Neural progenitor cell (in vitro differentiated cells): Measurements from ENCODE around the gene PDE6A.

Source experiments
- EZH2 ChIP-seq: fragments of 200-600 bp; sonication (generic); IDR thresholded peaks from 2 replicates; pipeline ENCODE4 v1.6.1; 2017; ENCODE audit warnings: antibody characterized with exemption, mild to moderate bottlenecking, moderate library complexity
- EZH2phosphoT487 ChIP-seq: fragments of 200-600 bp; sonication (generic); IDR thresholded peaks from 2 replicates; pipeline ENCODE4 v1.6.1; 2017; ENCODE audit warnings: antibody characterized with exemption
- TF ChIP-seq, protein P1 (sequence below): fragments of 200-600 bp; sonication (generic); IDR thresholded peaks from 2 replicates; pipeline ENCODE4 v1.5.1; 2017; ENCODE audit warnings: antibody characterized with exemption, mild to moderate bottlenecking

DNA sequence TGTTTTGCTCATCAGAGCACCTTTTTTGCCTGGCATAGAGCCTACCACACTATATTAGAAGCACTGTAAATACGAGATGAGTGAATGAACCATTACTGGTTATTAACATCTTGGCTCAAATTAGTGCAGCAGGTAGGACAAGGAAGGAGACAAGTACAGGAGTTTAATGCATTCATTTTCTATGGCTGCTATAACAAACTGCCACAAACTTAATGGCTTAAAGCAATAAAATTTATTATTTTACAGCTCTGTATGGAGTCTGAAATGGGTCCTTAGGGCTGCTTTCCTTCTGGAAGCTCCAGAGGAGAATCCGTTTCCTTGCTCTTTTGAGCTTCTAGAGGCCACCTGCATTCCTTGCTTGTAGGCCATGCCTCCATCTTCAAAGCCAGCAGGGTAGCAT lies 59.1 kb downstream of the PDE6A start:
- TF ChIP-seq EZH2: no peak
- TF ChIP-seq, protein P1, sequence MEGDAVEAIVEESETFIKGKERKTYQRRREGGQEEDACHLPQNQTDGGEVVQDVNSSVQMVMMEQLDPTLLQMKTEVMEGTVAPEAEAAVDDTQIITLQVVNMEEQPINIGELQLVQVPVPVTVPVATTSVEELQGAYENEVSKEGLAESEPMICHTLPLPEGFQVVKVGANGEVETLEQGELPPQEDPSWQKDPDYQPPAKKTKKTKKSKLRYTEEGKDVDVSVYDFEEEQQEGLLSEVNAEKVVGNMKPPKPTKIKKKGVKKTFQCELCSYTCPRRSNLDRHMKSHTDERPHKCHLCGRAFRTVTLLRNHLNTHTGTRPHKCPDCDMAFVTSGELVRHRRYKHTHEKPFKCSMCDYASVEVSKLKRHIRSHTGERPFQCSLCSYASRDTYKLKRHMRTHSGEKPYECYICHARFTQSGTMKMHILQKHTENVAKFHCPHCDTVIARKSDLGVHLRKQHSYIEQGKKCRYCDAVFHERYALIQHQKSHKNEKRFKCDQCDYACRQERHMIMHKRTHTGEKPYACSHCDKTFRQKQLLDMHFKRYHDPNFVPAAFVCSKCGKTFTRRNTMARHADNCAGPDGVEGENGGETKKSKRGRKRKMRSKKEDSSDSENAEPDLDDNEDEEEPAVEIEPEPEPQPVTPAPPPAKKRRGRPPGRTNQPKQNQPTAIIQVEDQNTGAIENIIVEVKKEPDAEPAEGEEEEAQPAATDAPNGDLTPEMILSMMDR: no peak
- no peak for TF ChIP-seq EZH2phosphoT487
